Naive thymus-derived CD4-positive, alpha-beta T cell (primary cell): ENCODE data around the gene SPINDOC. TPM values are rescaled to one million over a fixed set of nuclear protein-coding genes. Genes with fewer than 3 reads are reported as not detected.

Source experiments
- ATAC-seq: fragments of 150-1000 bp; cut with Tn5 transposase; 2 replicates; pipeline ENCODE4 v1.10.0; 2021; ENCODE audit warnings: mild to moderate bottlenecking, moderate library complexity
- CTCF ChIA-PET: fragments of 350-600 bp; sonication (Branson Sonifier 250); formaldehyde crosslinking; loops from one replicate; lab custom pipeline; 2021; ENCODE audit warnings: antibody characterized with exemption; lab: Charles Lee
- POLR2A ChIA-PET: fragments of 350-600 bp; sonication (Branson Sonifier 250); formaldehyde crosslinking; loops from one replicate; lab custom pipeline; 2021; ENCODE audit warnings: antibody characterized with exemption, inconsistent platforms; lab: Charles Lee
- DNase-seq, 9 donors: peaks; one replicate each; pipeline versions ENCODE4 v3.0.0 to v3.0.0-alpha.2; 2020 to 2022; ENCODE audit warnings: mixed read lengths in 1 of 9
- H3K27ac ChIP-seq: one replicate; pipeline ENCODE4 v1.7.0; 2013; ENCODE audit warnings: mild to moderate bottlenecking, low read depth, low read length, moderate library complexity
- H3K27me3 ChIP-seq, 2 donors: one replicate each; pipeline ENCODE4 v1.7.0; 2013; ENCODE audit warnings: low read length in 2 of 2, mild to moderate bottlenecking in 2 of 2, moderate library complexity in 2 of 2; ENCODE audit not compliant: control insufficient read depth in 2 of 2, insufficient read depth in 2 of 2
- H3K36me3 ChIP-seq, 3 experiments: 1 replicate in 2 of 3; 2 replicates in 1 of 3; pipeline ENCODE4 v1.7.0; 2013; ENCODE audit warnings: low read length in 3 of 3, mild to moderate bottlenecking in 3 of 3, moderate library complexity in 1 of 3; ENCODE audit not compliant: insufficient read depth in 3 of 3, control insufficient read depth in 2 of 3
- H3K4me1 ChIP-seq, 2 donors: one replicate each; pipeline ENCODE4 v1.7.0; 2013; ENCODE audit warnings: low read length in 2 of 2, mild to moderate bottlenecking in 2 of 2, moderate library complexity in 1 of 2; ENCODE audit not compliant: control insufficient read depth in 2 of 2, insufficient read depth in 2 of 2
- H3K4me3 ChIP-seq: 2 replicates; pipeline ENCODE4 v1.7.0; 2013; ENCODE audit warnings: mild to moderate bottlenecking, low read length
- H3K9me3 ChIP-seq, 3 experiments: 1 replicate in 2 of 3; 2 replicates in 1 of 3; pipeline ENCODE4 v1.7.0; 2013; ENCODE audit warnings: low read length in 3 of 3; ENCODE audit not compliant: control insufficient read depth in 2 of 3
- H3K27ac Mint-ChIP-seq, 9 donors: one replicate each; pipeline ENCODE4 v1.8.0; 2020 to 2022; ENCODE audit warnings: mixed read lengths in 9 of 9, mild to moderate bottlenecking in 8 of 9, moderate library complexity in 5 of 9, inconsistent platforms in 2 of 9
- H3K27me3 Mint-ChIP-seq, 5 donors: one replicate each; pipeline ENCODE4 v1.8.0; 2021 to 2022; ENCODE audit warnings: mixed read lengths in 5 of 5, mild to moderate bottlenecking in 1 of 5
- H3K36me3 Mint-ChIP-seq, 5 donors: one replicate each; pipeline ENCODE4 v1.8.0; 2020 to 2022; ENCODE audit warnings: mixed read lengths in 5 of 5, mild to moderate bottlenecking in 3 of 5, inconsistent platforms in 1 of 5
- H3K4me1 Mint-ChIP-seq, 7 donors: one replicate each; pipeline ENCODE4 v1.8.0; 2020 to 2022; ENCODE audit warnings: mixed read lengths in 7 of 7, mild to moderate bottlenecking in 3 of 7, inconsistent platforms in 1 of 7
- H3K4me3 Mint-ChIP-seq, 10 donors: one replicate each; pipeline ENCODE4 v1.8.0; 2020 to 2022; ENCODE audit warnings: mild to moderate bottlenecking in 10 of 10, mixed read lengths in 10 of 10, moderate library complexity in 6 of 10, inconsistent platforms in 2 of 10
- H3K9me3 Mint-ChIP-seq, 11 donors: one replicate each; pipeline ENCODE4 v1.8.0; 2020 to 2022; ENCODE audit warnings: mixed read lengths in 11 of 11, mild to moderate bottlenecking in 4 of 11, inconsistent platforms in 1 of 11, moderate library complexity in 1 of 11
- intact Hi-C, 2 donors: fragments of 100-400 bp; cut with micrococcal nuclease; formaldehyde crosslinking; loops; one replicate each; pipeline ENCODE4 v1.15.1; 2023
- polyA plus RNA-seq, 2 donors: library from polyadenylated mRNA; unstranded; fragments of 300-500 nt; fragmentation: Illumina TruSeq; gene quantifications; one replicate each; pipeline ENCODE4 v1.2.3, GENCODE V29; 2021
- total RNA-seq, 6 experiments: library from RNA in 5 of 6; stranded (reverse) in 5 of 6; gene quantifications; 1 replicate in 5 of 6; 2 replicates in 1 of 6; pipeline ENCODE4 v1.2.3 and lab custom pipeline; 2021 to 2026

Gene SPINDOC
- total and polyA plus RNA-seq, 7 experiments from 2014 or later, result 0.22 to 42.2 (median 8.2) TPM

DNA sequence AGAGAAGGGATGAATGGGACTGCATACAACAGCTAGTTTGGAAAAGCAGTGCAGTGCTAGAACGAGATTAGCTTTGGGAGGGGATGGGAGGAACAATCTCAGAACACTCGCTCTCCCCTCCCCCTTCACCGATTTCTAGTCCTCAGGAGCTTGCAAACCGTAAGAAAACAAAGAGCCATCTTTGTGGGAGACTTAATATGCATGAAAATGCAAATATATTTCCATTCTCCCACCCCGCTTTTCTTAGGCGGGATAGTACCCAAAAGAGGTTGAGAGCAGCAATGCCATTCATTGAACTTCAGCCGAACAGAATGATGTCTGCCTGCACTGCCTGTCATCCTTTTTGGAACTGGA is 1.1 kb downstream of the SPINDOC start:
- intact Hi-C loops, result loop anchor here (5.0 kb wide), 3 partner anchors 47 to 142 kb away; partner anchors contain the start of genes ATL3 (in 1 of the 2), RTN3 (in 1 of the 2) and ZFTA (in 1 of the 2)
- peaks cover 4 to 6% of the 10 kb centered on the region in 2 donors for H3K4me1 ChIP-seq
- Mint-ChIP-seq H3K4me3 (peak overlapping the region; percentile 51 to 86 (median 78)), H3K4me1 (peaks cover 6 to 32% (median 21%) of the 10 kb centered on the region in 7 donors), H3K27me3 (no peaks in the 10 kb centered on the region), H3K9me3 (no peaks in the 10 kb centered on the region), H3K27ac (peak overlapping the region in 4 of 9 donors; percentile 6 to 63 (median 39)), H3K36me3 (peaks cover 0 to 16% (median 9%) of the 10 kb centered on the region in 5 donors)
- ChIA-PET POLR2A (no interaction called here), CTCF (no interaction called here)
- no peaks in the 10 kb centered on the region for H3K27me3 ChIP-seq
- ATAC-seq (no peak), DNase-seq (peak in 1 of 9 donors; percentile 6)
- H3K27ac ChIP-seq, result peak overlapping the region; percentile 69
- H3K36me3 ChIP-seq, result peaks cover 0 to 15% (median 0%) of the 10 kb centered on the region in 3 experiments
- H3K4me3 ChIP-seq, result peak overlapping the region; percentile 65
- no peaks in the 10 kb centered on the region for H3K9me3 ChIP-seq

DNA sequence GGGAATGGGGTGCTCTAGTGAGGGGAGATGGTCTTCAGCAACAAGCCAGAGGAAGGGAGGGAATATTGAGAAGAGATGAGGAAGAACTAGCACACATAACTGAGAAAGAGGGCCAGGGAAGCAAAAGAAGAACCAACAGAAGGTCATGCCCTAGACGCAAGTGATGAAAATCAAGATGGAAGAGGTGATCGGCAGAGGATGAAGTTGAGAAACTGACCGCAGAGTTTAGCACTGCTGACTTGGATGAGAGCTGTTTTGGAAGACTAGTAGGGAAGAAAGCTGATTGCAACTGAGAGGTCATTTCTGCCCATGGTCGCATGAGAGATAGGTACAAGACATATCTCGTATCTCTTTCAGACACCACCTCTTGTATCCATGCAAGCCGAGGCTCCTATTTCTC is 2.9 kb downstream of the SPINDOC start:
- H3K4me3 Mint-ChIP-seq, result no peak overlapping the region
- no peak overlapping the region for H3K27ac ChIP-seq
- no peaks in the 10 kb centered on the region for H3K27me3 Mint-ChIP-seq
- ChIA-PET POLR2A (interaction anchor here (0.7 kb wide), 1 partner anchor 116 kb away, joined by 5 read pairs; no protein-coding TSS in a partner anchor), CTCF (no interaction called here)
- peaks cover 4 to 6% of the 10 kb centered on the region in 2 donors for H3K4me1 ChIP-seq
- H3K4me3 ChIP-seq, result no peak overlapping the region
- intact Hi-C loops, result no loop called here
- H3K4me1 Mint-ChIP-seq, result peaks cover 6 to 29% (median 21%) of the 10 kb centered on the region in 7 donors
- peaks cover 0 to 1% (median 0%) of the 10 kb centered on the region in 11 donors for H3K9me3 Mint-ChIP-seq
- H3K36me3 Mint-ChIP-seq, result peaks cover 0 to 27% (median 16%) of the 10 kb centered on the region in 5 donors
- peaks cover 0 to 24% (median 4%) of the 10 kb centered on the region in 3 experiments for H3K36me3 ChIP-seq
- H3K9me3 ChIP-seq, result no peaks in the 10 kb centered on the region
- ATAC-seq (no peak), DNase-seq (no peak)
- no peaks in the 10 kb centered on the region for H3K27me3 ChIP-seq
- peak overlapping the region in 2 of 9 donors; percentile 39 to 66 for H3K27ac Mint-ChIP-seq

DNA sequence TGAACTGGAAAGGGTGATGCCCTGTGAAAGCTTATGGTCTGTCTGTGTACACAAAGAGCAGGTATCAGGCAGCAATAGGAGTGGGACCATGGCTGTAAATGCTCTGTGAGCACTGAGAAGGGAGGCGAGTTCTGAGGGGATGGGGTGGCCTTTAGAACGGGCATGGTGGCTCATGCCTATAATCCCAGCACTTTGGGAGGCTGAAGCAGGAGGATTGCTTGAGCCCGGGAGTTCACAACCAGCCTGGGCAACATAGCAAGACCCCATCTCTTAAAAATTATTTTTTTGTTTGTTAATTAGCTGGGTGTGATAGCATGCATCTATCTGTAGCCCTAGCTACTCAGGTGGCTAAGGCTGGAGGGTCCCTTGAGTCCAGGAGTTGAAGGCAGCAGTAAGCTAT is 3.5 kb downstream of the SPINDOC start:
- peaks cover 0 to 2% (median 0%) of the 10 kb centered on the region in 11 donors for H3K9me3 Mint-ChIP-seq
- ATAC-seq, result no peak
- CTCF ChIA-PET, result no interaction called here
- no peak for DNase-seq
- Histone ChIP-seq H3K27ac (no peak overlapping the region), H3K9me3 (no peaks in the 10 kb centered on the region), H3K4me3 (no peak overlapping the region), H3K4me1 (peaks cover 4 to 6% of the 10 kb centered on the region in 2 donors), H3K36me3 (peaks cover 0 to 30% (median 7%) of the 10 kb centered on the region in 3 experiments), H3K27me3 (no peaks in the 10 kb centered on the region)
- peaks cover 6 to 29% (median 21%) of the 10 kb centered on the region in 7 donors for H3K4me1 Mint-ChIP-seq
- H3K4me3 Mint-ChIP-seq, result no peak overlapping the region
- peak overlapping the region in 1 of 9 donors; percentile 26 for H3K27ac Mint-ChIP-seq
- POLR2A ChIA-PET, result interaction anchor here (0.6 kb wide), 1 partner anchor 101 kb away, joined by 5 read pairs; no protein-coding TSS in a partner anchor
- intact Hi-C loops, result no loop called here
- H3K36me3 Mint-ChIP-seq, result peaks cover 0 to 30% (median 19%) of the 10 kb centered on the region in 5 donors
- H3K27me3 Mint-ChIP-seq, result no peaks in the 10 kb centered on the region

DNA sequence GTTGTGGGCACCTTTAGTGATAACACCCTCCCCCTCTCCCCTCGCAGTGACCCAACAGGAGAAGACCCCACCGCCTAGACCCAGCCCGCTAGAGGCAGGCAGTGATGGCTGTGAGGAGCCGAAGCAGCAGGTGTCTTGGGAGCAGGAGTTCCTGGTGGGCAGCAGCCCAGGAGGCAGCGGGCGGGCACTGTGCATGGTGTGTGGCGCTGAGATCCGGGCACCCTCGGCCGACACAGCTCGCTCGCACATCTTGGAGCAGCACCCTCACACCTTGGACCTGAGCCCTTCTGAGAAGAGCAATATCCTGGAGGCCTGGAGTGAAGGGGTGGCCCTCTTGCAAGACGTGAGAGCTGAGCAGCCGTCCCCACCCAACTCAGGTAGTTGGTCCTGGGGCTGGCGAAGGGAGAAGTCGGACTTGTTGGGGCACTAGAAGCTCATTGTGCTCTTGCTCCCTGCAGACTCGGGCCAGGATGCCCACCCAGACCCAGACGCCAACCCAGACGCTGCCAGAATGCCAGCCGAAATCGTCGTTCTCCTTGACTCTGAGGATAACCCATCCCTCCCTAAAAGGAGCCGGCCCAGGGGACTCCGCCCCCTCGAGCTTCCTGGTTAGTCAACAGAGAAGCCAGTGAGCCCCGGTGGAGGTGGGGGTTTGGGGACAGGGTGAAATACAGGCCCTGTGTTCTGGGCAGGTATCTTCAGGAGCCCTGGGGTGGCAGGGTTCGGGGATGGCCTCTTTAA is 4.7 kb downstream of the SPINDOC start:
- ChIA-PET POLR2A (no interaction called here), CTCF (no interaction called here)
- Histone ChIP-seq H3K36me3 (peaks cover 0 to 42% (median 7%) of the 10 kb centered on the region in 3 experiments), H3K9me3 (no peaks in the 10 kb centered on the region), H3K27ac (no peak overlapping the region), H3K4me1 (peaks cover 0 to under 1% of the 10 kb centered on the region in 2 donors), H3K27me3 (no peaks in the 10 kb centered on the region), H3K4me3 (no peak overlapping the region)
- no peak overlapping the region for H3K4me3 Mint-ChIP-seq
- peaks cover 0 to 2% (median 0%) of the 10 kb centered on the region in 11 donors for H3K9me3 Mint-ChIP-seq
- intact Hi-C loops, result no loop called here
- DNase-seq, result no peak
- ATAC-seq, result no peak
- H3K4me1 Mint-ChIP-seq, result peaks cover 6 to 23% (median 15%) of the 10 kb centered on the region in 7 donors
- peaks cover 0 to 37% (median 25%) of the 10 kb centered on the region in 5 donors for H3K36me3 Mint-ChIP-seq
- H3K27me3 Mint-ChIP-seq, result no peaks in the 10 kb centered on the region
- no peak overlapping the region for H3K27ac Mint-ChIP-seq

DNA sequence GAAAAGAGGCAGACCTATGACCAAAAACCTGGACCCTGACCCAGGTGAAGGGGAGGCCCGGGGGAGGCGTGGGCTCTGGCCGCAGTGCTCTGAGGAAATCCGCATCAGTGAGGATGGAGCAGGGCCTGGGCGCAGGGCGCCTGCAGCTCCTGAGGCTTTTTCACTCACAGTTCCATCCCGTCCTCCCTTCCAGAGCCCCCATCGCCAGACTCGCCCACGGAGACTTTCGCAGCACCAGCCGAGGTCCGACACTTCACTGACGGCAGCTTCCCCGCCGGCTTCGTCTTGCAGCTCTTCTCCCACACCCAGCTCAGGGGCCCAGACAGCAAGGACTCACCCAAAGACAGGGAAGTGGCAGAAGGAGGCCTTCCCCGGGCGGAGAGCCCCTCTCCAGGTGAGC is 5.4 kb downstream of the SPINDOC start:
- DNase-seq (no peak), ATAC-seq (no peak)
- ChIA-PET CTCF (no interaction called here), POLR2A (no interaction called here)
- H3K27me3 ChIP-seq, result no peaks in the 10 kb centered on the region
- intact Hi-C loops, result no loop called here
- H3K4me3 ChIP-seq, result no peak overlapping the region
- H3K9me3 ChIP-seq, result no peaks in the 10 kb centered on the region
- H3K4me1 ChIP-seq, result no peaks in the 10 kb centered on the region
- H3K27ac ChIP-seq, result no peak overlapping the region
- peaks cover 6 to 23% (median 15%) of the 10 kb centered on the region in 7 donors for H3K4me1 Mint-ChIP-seq
- peaks cover 0 to 47% (median 7%) of the 10 kb centered on the region in 3 experiments for H3K36me3 ChIP-seq
- no peaks in the 10 kb centered on the region for H3K27me3 Mint-ChIP-seq
- H3K36me3 Mint-ChIP-seq, result peaks cover 0 to 42% (median 25%) of the 10 kb centered on the region in 5 donors
- peaks cover 0 to 2% (median 0%) of the 10 kb centered on the region in 11 donors for H3K9me3 Mint-ChIP-seq
- H3K27ac Mint-ChIP-seq, result no peak overlapping the region
- no peak overlapping the region for H3K4me3 Mint-ChIP-seq

DNA sequence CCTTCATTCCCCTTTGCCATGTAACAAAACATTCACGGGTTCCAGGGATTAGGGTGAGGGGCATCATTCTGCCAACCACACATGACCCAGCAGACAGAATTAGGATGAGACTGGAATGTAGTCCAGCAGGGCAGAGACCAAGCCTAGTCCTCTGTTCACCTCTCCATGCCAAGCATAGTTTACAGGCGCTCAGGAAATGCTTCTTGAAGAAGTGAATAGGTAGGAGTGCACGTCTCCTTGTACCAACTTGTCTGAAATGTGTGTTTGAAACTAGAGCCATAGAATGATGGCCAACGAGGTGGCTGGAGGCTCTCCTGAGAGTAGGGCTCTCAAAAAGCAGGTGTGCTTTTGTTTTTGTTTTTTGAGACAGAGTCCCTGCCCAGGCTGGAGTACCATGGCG is 8.2 kb downstream of the SPINDOC start:
- no peak overlapping the region for H3K27ac Mint-ChIP-seq
- no peak overlapping the region for H3K27ac ChIP-seq
- H3K36me3 Mint-ChIP-seq, result peaks cover 4 to 53% (median 35%) of the 10 kb centered on the region in 5 donors
- intact Hi-C loops, result no loop called here
- H3K9me3 ChIP-seq, result no peaks in the 10 kb centered on the region
- POLR2A ChIA-PET, result no interaction called here
- H3K4me3 ChIP-seq, result no peak overlapping the region
- H3K36me3 ChIP-seq, result peaks cover 0 to 47% (median 7%) of the 10 kb centered on the region in 3 experiments
- ATAC-seq (no peak), DNase-seq (no peak)
- H3K9me3 Mint-ChIP-seq, result peaks cover 0 to 2% (median 0%) of the 10 kb centered on the region in 11 donors
- no peaks in the 10 kb centered on the region for H3K27me3 ChIP-seq
- peaks cover 0 to 5% (median 0%) of the 10 kb centered on the region in 7 donors for H3K4me1 Mint-ChIP-seq
- H3K27me3 Mint-ChIP-seq, result no peaks in the 10 kb centered on the region
- CTCF ChIA-PET, result no interaction called here
- no peak overlapping the region for H3K4me3 Mint-ChIP-seq
- no peaks in the 10 kb centered on the region for H3K4me1 ChIP-seq
